DMS153 treated with DMSO at 0.1 percent for 48 hours (cell line): ENCODE data around the gene ASF1A.

Experiments used
- DNase-seq: peaks from one replicate; lab custom pipeline; 2025; ENCODE audit not compliant: unreplicated experiment; lab: John Stamatoyannopoulos, UW

Gene ASF1A

DNA sequence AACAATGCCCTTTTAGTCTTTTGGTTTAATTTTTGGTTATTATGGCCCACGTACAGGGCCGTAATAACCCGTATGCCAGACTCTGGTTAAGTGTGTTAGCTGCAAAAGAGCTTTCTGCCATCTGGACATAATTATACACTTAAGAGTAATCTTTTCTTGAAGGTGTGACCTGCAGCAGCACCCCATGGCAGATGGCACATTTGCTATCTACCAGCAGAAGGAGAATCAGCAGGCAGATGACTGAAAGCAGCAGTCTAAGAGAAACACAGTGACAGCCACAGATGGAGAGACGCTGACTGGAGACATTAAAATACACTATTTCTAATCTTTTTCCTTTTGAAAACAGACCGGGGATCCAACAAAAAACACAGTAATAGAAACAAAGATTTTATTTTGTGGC lies 18.7 kb downstream of the ASF1A start:
- no peak for DNase-seq

GRCh38 chr6:118913161-118913560 lies 19.2 kb downstream of the ASF1A start:
- DNase-seq = no peak

- DNase-seq = no peak
Observed at GRCh38 chr6:118914598-118914997, 20.6 kb downstream of the ASF1A start.

DNA sequence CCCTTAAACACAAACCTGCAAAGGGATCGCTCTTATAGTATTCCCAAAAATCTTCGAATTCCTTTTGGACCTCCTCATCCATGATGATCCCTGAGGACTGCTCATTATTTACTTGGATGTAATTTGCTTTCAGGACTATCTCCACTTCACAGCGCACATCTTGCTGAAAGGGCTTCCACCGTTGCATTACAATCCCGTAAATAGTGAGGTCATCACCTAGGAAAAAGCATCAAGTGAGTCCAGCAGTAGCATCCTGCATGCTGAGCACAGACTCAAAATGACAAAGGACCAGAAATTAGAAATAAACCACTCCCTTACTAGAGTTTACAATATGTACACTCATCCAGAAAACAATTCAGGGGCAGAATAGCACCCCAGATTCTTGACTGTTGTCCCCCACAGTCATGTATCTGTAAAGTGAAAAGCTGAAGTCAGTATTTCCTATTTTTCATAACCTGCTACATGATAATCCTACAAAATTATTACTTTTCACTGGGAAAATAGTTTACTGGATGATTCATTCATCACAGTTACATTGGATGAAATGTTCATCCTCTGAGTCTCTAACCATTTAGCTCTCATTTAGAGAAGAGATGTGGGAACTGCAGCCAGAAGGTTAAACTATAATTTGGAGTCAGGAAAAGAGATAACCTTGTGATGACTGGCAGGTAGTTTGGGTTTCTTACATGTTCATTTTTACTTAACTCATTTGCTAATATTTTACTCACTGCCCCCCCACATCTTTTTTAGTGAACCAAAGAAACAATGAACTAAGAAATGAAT lies 23.8 kb downstream of the ASF1A start:
- DNase-seq = no peak

GRCh38 chr6:118918329-118918725 lies 24.4 kb downstream of the ASF1A start:
- DNase-seq = no peak

DNA sequence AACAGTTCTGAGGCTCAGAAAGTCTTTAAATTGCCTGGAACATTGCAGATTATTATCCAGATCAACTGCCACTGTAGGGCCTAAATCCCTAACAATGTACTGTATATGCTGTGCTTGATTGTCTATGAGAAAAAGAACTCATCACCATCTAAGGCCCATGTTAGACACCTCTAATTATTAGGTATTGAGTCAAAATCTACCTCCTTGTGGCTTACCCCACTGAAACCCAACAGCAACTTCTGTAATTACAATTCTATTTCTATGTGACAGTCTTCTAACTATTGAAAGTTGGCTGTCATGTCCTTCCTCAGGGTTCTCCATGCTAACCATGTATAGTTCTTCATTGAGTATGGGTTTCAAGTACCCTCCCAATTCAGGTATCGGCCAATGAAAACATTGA lies 27.1 kb downstream of the ASF1A start:
- no peak for DNase-seq

- DNase-seq = no peak
Observed at GRCh38 chr6:118923035-118923434, 29.1 kb downstream of the ASF1A start.

- no peak for DNase-seq
Observed at GRCh38 chr6:118930680-118931079, 36.7 kb downstream of the ASF1A start.

- DNase-seq = no peak
Observed at GRCh38 chr6:118931436-118931835, 37.5 kb downstream of the ASF1A start.

DNA sequence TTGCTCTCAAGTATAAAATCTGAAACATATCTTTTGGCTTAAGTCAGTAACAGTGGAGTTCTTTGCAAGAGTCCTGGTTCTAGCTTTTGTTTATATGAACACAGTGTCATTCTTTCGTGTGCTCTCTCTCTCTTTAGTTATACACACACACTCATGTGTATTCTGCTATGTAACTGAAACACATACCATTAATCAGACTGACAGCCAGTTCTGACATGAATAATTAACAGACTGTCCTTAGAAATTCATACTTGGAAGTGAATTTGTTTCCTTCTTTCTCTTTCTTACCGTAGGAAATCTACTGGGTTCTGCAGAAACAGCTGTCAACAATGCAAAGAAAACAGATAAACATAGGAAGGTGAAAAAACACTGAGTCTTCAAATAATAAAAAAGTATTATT lies 38.5 kb downstream of the ASF1A start:
- DNase-seq = no peak

GRCh38 chr6:118933855-118934460 lies 40.0 kb downstream of the ASF1A start:
- no peak for DNase-seq

GRCh38 chr6:118934461-118935330 lies 40.7 kb downstream of the ASF1A start, which contains the start of gene MCM9:
TSS of gene MCM9 (minus strand) at chr6:118935159. CDS start at chr6:118931723, 3,436 bp downstream.
- DNase-seq = peak; percentile 83

GRCh38 chr6:118935331-118935668 lies 41.3 kb downstream of the ASF1A start:
- no peak for DNase-seq

DNA sequence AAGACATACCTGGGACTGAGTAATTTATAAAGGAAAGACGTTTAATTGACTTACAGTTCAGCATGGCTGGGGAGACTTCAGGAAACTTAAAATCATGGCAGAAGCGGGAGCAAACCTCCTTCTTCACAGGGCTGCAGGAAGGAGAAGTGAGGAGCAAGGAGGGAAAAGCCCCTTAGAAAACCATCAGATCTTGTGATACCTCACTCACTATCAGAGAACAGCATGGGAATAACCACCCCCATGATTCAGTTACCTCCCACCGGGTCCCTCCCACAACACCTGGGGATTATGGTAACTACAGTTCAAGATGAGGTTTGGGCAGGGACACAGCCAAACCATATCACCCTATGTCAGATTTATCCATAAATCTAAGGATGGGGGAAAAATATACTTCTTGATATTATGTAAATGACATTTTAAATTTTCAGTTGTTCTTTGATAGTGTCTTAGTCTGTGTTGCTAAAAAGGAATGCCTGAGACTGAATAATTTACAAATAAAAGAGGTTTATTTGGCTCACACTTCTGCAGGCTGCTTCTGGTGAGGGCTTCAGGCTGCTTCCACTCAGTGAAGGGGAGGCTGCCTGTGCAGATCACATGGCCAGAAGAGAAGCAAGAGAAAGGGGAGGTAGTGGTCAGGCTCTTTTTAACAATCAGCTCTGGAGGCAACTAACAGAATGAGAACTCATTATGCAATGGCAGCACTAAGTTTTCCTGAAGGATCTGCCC lies 42.2 kb downstream of the ASF1A start:
- DNase-seq = no peak

DNA sequence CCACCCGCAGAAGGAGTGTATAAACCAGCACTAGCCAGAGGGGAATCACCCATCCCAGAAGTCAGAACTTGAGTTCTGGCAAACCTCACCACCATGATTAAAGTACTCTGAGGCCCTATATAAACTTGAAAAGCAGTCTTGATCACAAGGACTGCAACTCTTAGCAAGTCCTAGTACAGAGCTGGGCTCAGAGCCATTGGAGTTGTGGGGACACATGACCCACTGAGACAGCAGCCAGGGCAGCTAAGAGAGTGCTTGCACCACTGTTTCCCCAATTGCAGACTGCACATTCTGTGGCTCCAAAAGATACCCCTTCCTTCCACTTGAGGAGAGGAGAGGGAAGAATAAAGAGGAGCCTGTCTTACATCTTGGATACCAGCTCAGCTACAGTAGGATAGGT lies 45.7 kb downstream of the ASF1A start:
- no peak for DNase-seq

- no peak for DNase-seq
Observed at GRCh38 chr6:118940770-118941169, 46.8 kb downstream of the ASF1A start.

DNA sequence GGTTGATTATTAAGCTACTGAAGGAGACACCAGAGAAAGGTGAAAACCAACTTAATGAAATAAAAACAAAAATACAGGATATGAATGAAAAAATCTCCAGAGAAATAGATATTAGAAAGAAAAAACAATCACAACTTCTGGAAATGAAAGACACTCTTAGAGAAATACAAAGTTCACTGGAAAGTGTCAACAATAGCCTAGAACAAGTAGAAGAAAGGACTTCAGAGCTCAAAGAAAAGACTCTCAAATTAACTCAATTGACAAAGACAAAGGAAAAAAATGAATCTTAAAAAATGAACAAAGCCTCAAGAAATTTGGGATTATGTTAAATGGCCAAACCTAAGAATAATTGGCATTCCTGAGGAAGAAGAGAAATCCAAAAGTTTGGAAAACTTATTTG lies 51.3 kb downstream of the ASF1A start:
- DNase-seq = no peak

- DNase-seq = no peak
Observed at GRCh38 chr6:118952683-118953082, 58.7 kb downstream of the ASF1A start.

GRCh38 chr6:118953391-118953790 lies 59.4 kb downstream of the ASF1A start:
- DNase-seq = no peak
